AG08395 (cell line): ENCODE measurements around the gene USP17L19.
"Not testable (repeated sequence)": the region's sequence is repeated elsewhere in the genome, so short reads cannot be mapped to it uniquely, and the experiment has no call there.

Source experiments
- DNase-seq: peaks from one replicate; pipeline ENCODE4 v3.0.0; 2012; ENCODE audit warnings: mixed read lengths, low spot score

The USP17L19 gene, protein sequence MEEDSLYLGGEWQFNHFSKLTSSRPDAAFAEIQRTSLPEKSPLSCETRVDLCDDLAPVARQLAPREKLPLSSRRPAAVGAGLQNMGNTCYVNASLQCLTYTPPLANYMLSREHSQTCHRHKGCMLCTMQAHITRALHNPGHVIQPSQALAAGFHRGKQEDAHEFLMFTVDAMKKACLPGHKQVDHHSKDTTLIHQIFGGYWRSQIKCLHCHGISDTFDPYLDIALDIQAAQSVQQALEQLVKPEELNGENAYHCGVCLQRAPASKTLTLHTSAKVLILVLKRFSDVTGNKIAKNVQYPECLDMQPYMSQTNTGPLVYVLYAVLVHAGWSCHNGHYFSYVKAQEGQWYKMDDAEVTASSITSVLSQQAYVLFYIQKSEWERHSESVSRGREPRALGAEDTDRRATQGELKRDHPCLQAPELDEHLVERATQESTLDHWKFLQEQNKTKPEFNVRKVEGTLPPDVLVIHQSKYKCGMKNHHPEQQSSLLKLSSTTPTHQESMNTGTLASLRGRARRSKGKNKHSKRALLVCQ

GRCh38 chr4:9253078-9253477 is at the start of gene USP17L19:
Gene USP17L19 (plus strand): TSS chr4:9253378. CDS start chr4:9253378, 0 bp downstream.
- not testable (repeated sequence) for DNase-seq

DNA sequence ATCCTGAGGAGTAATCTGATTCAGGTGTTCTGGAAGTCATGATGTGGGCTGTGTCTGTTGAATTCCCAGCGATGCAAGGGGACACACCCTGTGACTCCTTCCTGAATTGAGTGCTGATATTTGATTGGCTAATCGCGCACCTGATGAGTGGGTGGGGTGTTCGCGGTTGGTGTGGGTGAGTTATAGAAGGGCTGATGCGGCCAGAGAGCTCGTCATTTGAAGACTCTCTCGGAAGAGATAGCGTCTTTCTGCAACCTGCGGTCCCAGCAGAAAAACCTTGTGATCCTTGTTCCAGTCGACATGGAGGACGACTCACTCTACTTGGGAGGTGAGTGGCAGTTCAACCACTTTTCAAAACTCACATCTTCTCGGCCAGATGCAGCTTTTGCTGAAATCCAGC is 42.8 kb upstream of the USP17L19 start, which contains the start of gene USP17L10:
TSS of gene USP17L10 (plus strand) at position 301 of the 400 bp plus-strand sequence. CDS start at position 301, 0 bp downstream.
- not testable (repeated sequence) for DNase-seq

- DNase-seq: not testable (repeated sequence)
Measured at GRCh38 chr4:9214701-9215100, 38.5 kb upstream of the USP17L19 start.

- DNase-seq: not testable (repeated sequence)
Measured at GRCh38 chr4:9215105-9215504, 38.1 kb upstream of the USP17L19 start, which contains the start of gene USP17L11. Gene USP17L11 (plus strand): TSS chr4:9215405. CDS start chr4:9215405, 0 bp downstream.

DNA sequence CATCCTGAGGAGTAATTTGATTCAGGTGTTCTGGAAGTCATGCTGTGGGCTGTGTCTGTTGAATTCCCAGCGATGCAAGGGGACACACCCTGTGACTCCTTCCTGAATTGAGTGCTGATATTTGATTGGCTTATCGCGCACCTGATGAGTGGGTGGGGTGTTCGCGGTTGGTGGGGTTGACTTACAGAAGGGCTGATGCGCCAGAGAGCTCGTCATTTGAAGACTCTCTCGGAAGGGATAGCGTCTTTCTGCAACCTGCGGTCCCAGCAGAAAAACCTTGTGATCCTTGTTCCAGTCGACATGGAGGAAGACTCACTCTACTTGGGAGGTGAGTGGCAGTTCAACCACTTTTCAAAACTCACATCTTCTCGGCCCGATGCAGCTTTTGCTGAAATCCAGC is 33.3 kb upstream of the USP17L19 start, which contains the start of gene USP17L12:
TSS of gene USP17L12 (plus strand) at position 301 of the 400 bp plus-strand sequence. CDS start at position 301, 0 bp downstream.
- DNase-seq: not testable (repeated sequence)

DNA sequence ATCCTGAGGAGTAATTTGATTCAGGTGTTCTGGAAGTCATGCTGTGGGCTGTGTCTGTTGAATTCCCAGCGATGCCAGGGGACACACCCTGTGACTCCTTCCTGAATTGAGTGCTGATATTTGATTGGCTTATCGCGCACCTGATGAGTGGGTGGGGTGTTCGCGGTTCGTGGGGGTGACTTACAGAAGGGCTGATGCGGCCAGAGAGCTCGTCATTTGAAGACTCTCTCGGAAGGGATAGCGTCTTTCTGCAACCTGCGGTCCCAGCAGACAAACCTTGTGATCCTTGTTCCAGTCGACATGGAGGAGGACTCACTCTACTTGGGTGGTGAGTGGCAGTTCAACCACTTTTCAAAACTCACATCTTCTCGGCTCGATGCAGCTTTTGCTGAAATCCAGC is 28.6 kb upstream of the USP17L19 start, which contains the start of gene USP17L13:
TSS of gene USP17L13 (plus strand) at position 301 of the 400 bp plus-strand sequence. CDS start at position 301, 0 bp downstream.
- not testable (repeated sequence) for DNase-seq

DNA sequence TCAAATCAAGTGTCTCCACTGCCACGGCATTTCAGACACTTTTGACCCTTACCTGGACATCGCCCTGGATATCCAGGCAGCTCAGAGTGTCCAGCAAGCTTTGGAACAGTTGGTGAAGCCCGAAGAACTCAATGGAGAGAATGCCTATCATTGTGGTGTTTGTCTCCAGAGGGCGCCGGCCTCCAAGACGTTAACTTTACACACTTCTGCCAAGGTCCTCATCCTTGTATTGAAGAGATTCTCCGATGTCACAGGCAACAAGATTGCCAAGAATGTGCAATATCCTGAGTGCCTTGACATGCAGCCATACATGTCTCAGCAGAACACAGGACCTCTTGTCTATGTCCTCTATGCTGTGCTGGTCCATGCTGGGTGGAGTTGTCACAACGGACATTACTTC is 22.9 kb upstream of the USP17L19 start:
- not testable (repeated sequence) for DNase-seq

- not testable (repeated sequence) for DNase-seq
Measured at GRCh38 chr4:9234085-9234484, 19.1 kb upstream of the USP17L19 start, which contains the start of gene USP17L15. Gene USP17L15 (plus strand): TSS chr4:9234385. CDS start chr4:9234385, 0 bp downstream.

DNA sequence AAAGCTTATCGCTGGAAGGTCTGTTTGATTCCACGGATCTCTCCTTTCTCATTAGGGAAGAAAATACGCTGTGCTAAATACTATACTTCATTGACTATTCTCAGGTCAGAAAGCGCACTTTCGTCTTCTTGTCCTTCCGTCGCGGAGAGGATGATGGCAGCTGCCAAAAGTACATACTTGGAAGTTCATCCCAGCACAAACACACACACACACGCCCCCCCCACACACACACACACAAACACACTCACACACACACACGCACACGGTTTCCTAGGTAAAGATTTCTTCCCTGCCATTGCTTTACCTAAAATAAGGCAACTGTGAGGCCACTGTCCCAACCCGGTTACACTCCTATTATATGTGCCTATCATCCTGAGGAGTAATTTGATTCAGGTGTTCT is 14.7 kb upstream of the USP17L19 start:
- not testable (repeated sequence) for DNase-seq

- DNase-seq: not testable (repeated sequence)
Measured at GRCh38 chr4:9243579-9243978, 9.6 kb upstream of the USP17L19 start, which contains the start of gene USP17L17. Gene USP17L17 (plus strand): TSS chr4:9243879. CDS start chr4:9243879, 0 bp downstream.

DNA sequence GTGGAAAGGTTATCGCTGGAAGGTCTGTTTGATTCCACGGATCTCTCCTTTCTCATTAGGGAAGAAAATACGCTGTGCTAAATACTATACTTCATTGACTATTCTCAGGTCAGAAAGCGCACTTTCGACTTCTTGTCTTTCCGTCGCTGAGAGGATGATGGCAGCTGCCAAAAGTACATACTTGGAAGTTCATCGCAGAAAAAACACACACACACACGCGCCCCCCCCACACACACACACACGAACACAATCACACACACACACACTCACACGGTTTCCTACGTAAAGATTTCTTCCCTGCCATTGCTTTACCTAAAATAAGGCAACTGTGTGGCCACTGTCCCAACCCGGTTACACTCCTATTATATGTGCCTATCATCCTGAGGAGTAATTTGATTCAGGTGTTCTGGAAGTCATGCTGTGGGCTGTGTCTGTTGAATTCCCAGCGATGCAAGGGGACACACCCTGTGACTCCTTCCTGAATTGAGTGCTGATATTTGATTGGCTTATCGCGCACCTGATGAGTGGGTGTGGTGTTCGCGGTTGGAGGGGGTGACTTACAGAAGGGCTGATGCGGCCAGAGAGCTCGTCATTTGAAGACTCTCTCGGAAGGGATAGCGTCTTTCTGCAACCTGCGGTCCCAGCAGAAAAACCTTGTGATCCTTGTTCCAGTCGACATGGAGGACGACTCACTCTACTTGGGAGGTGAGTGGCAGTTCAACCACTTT is 5.1 kb upstream of the USP17L19 start, which contains the start of gene USP17L18:
TSS of gene USP17L18 (plus strand) at position 678 of the 728 bp plus-strand sequence. CDS start at position 678, 0 bp downstream.
- DNase-seq: not testable (repeated sequence)

DNA sequence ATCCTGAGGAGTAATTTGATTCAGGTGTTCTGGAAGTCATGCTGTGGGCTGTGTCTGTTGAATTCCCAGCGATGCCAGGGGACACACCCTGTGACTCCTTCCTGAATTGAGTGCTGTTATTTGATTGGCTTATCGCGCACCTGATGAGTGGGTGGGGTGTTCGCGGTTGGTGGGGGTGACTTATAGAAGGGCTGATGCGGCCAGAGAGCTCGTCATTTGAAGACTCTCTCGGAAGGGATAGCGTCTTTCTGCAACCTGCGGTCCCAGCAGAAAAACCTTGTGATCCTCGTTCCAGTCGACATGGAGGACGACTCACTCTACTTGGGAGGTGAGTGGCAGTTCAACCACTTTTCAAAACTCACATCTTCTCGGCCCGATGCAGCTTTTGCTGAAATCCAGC is 4.6 kb downstream of the USP17L19 start, which contains the start of gene USP17L20:
TSS of gene USP17L20 (plus strand) at position 301 of the 400 bp plus-strand sequence. CDS start at position 301, 0 bp downstream.
- DNase-seq: not testable (repeated sequence)

GRCh38 chr4:9262572-9262971 is 9.4 kb downstream of the USP17L19 start, which contains the start of gene USP17L21:
Gene USP17L21 (plus strand): TSS chr4:9262872. CDS start chr4:9262872, 0 bp downstream.
- DNase-seq: not testable (repeated sequence)

DNA sequence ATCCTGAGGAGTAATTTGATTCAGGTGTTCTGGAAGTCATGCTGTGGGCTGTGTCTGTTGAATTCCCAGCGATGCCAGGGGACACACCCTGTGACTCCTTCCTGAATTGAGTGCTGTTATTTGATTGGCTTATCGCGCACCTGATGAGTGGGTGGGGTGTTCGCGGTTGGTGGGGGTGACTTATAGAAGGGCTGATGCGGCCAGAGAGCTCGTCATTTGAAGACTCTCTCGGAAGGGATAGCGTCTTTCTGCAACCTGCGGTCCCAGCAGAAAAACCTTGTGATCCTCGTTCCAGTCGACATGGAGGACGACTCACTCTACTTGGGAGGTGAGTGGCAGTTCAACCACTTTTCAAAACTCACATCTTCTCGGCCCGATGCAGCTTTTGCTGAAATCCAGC is 14.1 kb downstream of the USP17L19 start, which contains the start of gene USP17L22:
TSS of gene USP17L22 (plus strand) at position 301 of the 400 bp plus-strand sequence. CDS start at position 301, 0 bp downstream.
- not testable (repeated sequence) for DNase-seq

- DNase-seq: not testable (repeated sequence)
Measured at GRCh38 chr4:9271719-9272118, 18.5 kb downstream of the USP17L19 start.
